ENCODE measurements around the gene KCNMA1.
"Not testable (repeated sequence)": the region's sequence is repeated elsewhere in the genome, so short reads cannot be mapped to it uniquely, and the experiment has no call there.

Gene KCNMA1

GRCh38 chr10:77416311-77417135 lies 221.1 kb downstream of the KCNMA1 start:
- TF ChIP-seq, protein P1, sequence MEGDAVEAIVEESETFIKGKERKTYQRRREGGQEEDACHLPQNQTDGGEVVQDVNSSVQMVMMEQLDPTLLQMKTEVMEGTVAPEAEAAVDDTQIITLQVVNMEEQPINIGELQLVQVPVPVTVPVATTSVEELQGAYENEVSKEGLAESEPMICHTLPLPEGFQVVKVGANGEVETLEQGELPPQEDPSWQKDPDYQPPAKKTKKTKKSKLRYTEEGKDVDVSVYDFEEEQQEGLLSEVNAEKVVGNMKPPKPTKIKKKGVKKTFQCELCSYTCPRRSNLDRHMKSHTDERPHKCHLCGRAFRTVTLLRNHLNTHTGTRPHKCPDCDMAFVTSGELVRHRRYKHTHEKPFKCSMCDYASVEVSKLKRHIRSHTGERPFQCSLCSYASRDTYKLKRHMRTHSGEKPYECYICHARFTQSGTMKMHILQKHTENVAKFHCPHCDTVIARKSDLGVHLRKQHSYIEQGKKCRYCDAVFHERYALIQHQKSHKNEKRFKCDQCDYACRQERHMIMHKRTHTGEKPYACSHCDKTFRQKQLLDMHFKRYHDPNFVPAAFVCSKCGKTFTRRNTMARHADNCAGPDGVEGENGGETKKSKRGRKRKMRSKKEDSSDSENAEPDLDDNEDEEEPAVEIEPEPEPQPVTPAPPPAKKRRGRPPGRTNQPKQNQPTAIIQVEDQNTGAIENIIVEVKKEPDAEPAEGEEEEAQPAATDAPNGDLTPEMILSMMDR (IDR thresholded peaks at IDR 0.05; ENCODE audit: low read depth, low read length) = no peak
- DNase-seq (ENCODE audit: extremely low read depth, low read depth) = no peak

DNA sequence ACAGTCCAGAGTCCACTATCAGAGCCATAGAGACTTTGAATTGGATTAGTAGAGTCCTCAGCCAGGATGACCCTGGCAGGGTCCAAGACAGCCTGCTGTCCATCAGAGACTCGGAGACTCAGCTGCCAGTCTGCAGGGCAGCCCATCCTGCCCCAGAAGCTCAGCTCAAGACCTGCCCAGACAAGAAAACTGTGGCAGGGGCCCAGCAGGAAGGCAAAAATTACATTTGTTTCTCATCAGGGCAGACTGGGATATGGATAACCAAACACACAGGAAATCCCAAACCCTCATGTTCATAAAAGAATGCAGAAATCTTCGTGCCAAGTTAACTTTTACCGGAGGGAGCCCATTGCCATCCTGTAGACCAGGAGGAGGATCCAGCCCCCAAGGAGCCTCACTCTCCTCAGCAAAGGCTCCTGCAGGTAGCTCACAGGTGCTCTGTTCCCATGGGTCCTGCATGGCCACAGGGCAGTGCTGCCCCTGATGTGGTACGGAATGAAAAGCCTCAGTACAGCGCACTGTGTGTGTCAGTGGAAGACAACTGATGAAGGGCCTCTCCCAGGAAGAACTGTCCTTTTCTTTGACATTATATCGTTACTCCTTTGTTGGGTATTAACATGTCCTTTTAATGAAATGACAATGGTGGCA lies 222.2 kb downstream of the KCNMA1 start:
- TF ChIP-seq, protein P1 (IDR thresholded peaks at IDR 0.05; ENCODE audit: low read depth, low read length) = no peak
- no peak for DNase-seq (ENCODE audit: extremely low read depth, low read depth)

DNA sequence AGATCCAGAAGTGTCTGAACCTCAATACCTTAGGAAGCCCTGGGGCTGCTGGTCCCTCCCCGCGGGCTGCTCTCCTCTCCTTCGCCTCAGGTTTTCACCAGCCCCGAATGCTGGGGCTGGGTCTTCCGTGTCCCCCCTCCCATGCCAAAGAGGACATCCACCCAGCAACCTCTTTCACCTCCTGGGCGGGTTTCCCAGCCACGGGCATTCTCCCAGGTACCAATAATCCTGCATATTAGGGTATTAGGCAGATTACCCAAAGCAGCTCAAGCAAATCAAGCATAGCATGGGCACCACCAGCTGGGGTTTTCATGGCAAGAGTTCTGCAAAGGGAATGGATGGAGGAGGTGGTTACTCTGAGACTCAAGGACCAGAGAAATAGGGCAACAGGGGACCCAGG lies 224.4 kb downstream of the KCNMA1 start:
- TF ChIP-seq, protein P1 (IDR thresholded peaks at IDR 0.05; ENCODE audit: low read depth, low read length) = no peak
- no peak for DNase-seq (ENCODE audit: extremely low read depth, low read depth)

GRCh38 chr10:77412573-77413133 lies 225.0 kb downstream of the KCNMA1 start:
- not testable (repeated sequence) for DNase-seq (ENCODE audit: extremely low read depth, low read depth)

GRCh38 chr10:77411805-77412204 lies 225.8 kb downstream of the KCNMA1 start:
- DNase-seq (ENCODE audit: extremely low read depth, low read depth) = no peak
- TF ChIP-seq, protein P1 (IDR thresholded peaks at IDR 0.05; ENCODE audit: low read depth, low read length) = no peak

DNA sequence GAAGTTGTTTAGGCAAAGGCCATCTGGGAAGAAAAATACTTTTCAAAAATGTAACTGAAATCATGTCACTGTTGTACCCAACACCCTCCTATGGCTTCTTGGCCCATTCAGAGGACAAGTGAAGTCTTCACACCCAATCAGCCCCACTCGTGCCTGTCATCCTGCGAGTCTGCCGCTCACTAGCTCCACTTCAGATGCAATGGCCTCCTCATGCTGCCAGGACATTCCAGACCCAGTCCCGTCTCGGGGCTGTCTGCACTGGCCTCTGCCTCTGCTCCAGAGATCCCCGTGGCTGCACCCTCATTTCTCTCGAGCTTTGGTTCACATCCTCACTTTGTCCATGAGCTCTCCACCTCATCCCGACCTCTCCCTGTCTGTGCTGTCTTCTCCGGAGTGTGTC lies 227.1 kb downstream of the KCNMA1 start:
- DNase-seq (ENCODE audit: extremely low read depth, low read depth) = no peak
- TF ChIP-seq, protein P1 (IDR thresholded peaks at IDR 0.05; ENCODE audit: low read depth, low read length) = no peak

DNA sequence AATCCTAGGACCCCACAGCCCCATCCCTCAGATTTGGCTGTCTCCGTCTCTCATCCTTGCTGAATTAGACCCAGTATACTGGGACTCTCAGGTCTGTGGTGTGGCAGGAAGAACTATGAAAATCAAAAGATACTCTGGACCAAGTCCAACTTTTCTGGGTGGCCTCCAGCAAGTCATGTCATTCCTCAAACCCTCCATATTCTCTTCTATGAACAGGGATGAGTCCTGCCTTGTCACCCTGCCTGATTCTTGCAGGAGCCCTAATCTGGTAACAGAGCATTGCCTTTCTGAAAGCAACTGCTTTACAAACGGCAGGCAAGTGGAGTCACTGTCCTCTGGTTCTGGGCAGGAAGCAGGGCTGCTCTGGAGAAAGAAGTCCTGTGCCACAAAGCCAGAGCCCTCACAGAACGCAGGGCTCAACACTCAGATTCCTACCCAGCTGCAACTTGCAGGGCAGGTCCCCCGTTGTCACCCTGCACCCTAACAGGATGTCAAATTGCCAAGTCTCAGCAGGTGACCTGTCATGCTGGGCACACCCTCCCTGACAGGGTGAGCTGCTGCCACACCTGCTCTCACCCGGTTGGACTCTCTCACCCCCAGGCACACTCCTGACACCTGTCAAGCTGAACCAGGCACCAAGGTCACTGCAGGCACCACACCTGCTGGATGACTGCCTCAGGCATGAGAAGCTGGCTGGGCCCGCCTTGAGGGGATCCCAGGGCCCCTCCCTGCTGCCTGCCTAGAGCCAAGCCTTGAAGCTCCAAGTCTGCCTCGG lies 227.7 kb downstream of the KCNMA1 start:
- TF ChIP-seq, protein P1 (IDR thresholded peaks at IDR 0.05; ENCODE audit: low read depth, low read length) = no peak
- no peak for DNase-seq (ENCODE audit: extremely low read depth, low read depth)

All from AG09319 (cell line).